Astrocyte (in vitro differentiated cells and primary cell): Measurements from ENCODE around the gene EXOC4. TPM values are rescaled to one million over a fixed set of nuclear protein-coding genes. Genes with fewer than 3 reads are reported as not detected.

ENCODE experiments used
- DNase-seq: peaks from one replicate; pipeline ENCODE4 v3.0.0-alpha.2; 2010; ENCODE audit warnings: low read depth
- FAIRE-seq: peaks from 2 replicates; lab custom pipeline; 2011; peaks lifted over from hg19 to GRCh38; lab: Jason Lieb, UNC
- H2AFZ ChIP-seq: 2 replicates; pipeline ENCODE4 v1.6.0; 2012; ENCODE audit warnings: low read depth, low read length, inconsistent platforms
- H3K27ac ChIP-seq: 2 replicates; pipeline ENCODE4 v1.5.1; 2011; ENCODE audit warnings: low read depth, low read length, inconsistent platforms
- H3K27me3 ChIP-seq: 2 replicates; pipeline ENCODE4 v1.6.0; 2011; ENCODE audit warnings: low read length, inconsistent platforms; ENCODE audit not compliant: insufficient read depth
- H3K36me3 ChIP-seq: 2 replicates; pipeline ENCODE4 v1.5.1; 2011; ENCODE audit warnings: low read length, inconsistent platforms; ENCODE audit not compliant: insufficient read depth
- H3K4me1 ChIP-seq: 2 replicates; pipeline ENCODE4 v1.5.1; 2011; ENCODE audit warnings: low read length, inconsistent platforms; ENCODE audit not compliant: insufficient read depth
- H3K4me2 ChIP-seq: 2 replicates; pipeline ENCODE4 v1.6.0; 2012; ENCODE audit warnings: low read length, inconsistent platforms
- H3K4me3 ChIP-seq: 2 replicates; pipeline ENCODE4 v1.5.1; 2011; ENCODE audit warnings: low read depth, mild to moderate bottlenecking, low read length, inconsistent platforms; ENCODE audit not compliant: insufficient read depth
- H3K79me2 ChIP-seq: 2 replicates; pipeline ENCODE4 v1.6.0; 2012; ENCODE audit warnings: mild to moderate bottlenecking, low read length, inconsistent platforms; ENCODE audit not compliant: insufficient read depth
- H3K9ac ChIP-seq: 2 replicates; pipeline ENCODE4 v1.6.0; 2012; ENCODE audit warnings: mild to moderate bottlenecking, low read length, inconsistent platforms
- H3K9me3 ChIP-seq: 2 replicates; pipeline ENCODE4 v1.5.1; 2012; ENCODE audit warnings: low read depth, mild to moderate bottlenecking, low read length, inconsistent platforms; ENCODE audit not compliant: insufficient read depth
- H4K20me1 ChIP-seq: 2 replicates; pipeline ENCODE4 v1.6.0; 2012; ENCODE audit warnings: low read length, inconsistent platforms; ENCODE audit not compliant: insufficient read depth
- H3K27ac Mint-ChIP-seq: one replicate; pipeline ENCODE4 v1.8.0; 2021; ENCODE audit warnings: mild to moderate bottlenecking, mixed read lengths; ENCODE audit not compliant: unreplicated experiment
- H3K27me3 Mint-ChIP-seq: one replicate; pipeline ENCODE4 v1.8.0; 2021; ENCODE audit warnings: low read depth, mixed read lengths; ENCODE audit not compliant: unreplicated experiment
- H3K36me3 Mint-ChIP-seq: one replicate; pipeline ENCODE4 v1.8.0; 2021; ENCODE audit warnings: low read depth, mixed read lengths; ENCODE audit not compliant: unreplicated experiment
- H3K4me1 Mint-ChIP-seq: one replicate; pipeline ENCODE4 v1.8.0; 2021; ENCODE audit warnings: low read depth, mixed read lengths; ENCODE audit not compliant: unreplicated experiment
- H3K4me3 Mint-ChIP-seq: one replicate; pipeline ENCODE4 v1.8.0; 2021; ENCODE audit warnings: mild to moderate bottlenecking, moderate library complexity, mixed read lengths; ENCODE audit not compliant: unreplicated experiment
- H3K9me3 Mint-ChIP-seq: one replicate; pipeline ENCODE4 v1.8.0; 2021; ENCODE audit warnings: mild to moderate bottlenecking, mixed read lengths; ENCODE audit not compliant: unreplicated experiment
- CTCF ChIP-seq: IDR thresholded peaks from 2 replicates; pipeline ENCODE4 v1.5.1; 2011; ENCODE audit warnings: low read depth, mild to moderate bottlenecking, inconsistent platforms, low read length, moderate library complexity; ENCODE audit not compliant: insufficient read depth
- EZH2 ChIP-seq: IDR thresholded peaks from 2 replicates; pipeline ENCODE4 v1.6.1; 2012; ENCODE audit warnings: mild to moderate bottlenecking, low read length, inconsistent platforms; ENCODE audit not compliant: insufficient read depth
- total RNA-seq: library from RNA; stranded (reverse); gene quantifications from 2 replicates; pipeline ENCODE4 v1.2.1, GENCODE V29; 2021

The EXOC4 gene
- total RNA-seq, 1 donor from 2014 or later = 57.5 TPM

GRCh38 chr7:134083766-134084487, 831.0 kb downstream of the EXOC4 start:
- no peak for TF ChIP-seq CTCF
- TF ChIP-seq EZH2 = no peak
- Mint-ChIP-seq H3K4me3 (no peak overlapping the region), H3K27ac (no peak overlapping the region)

GRCh38 chr7:134084488-134085144, 831.7 kb downstream of the EXOC4 start:
- no peak overlapping the region for H3K4me3 ChIP-seq
- FAIRE-seq = no peak
- peaks cover 3% of the 10 kb centered on the region for H3K9me3 ChIP-seq
- H3K4me1 ChIP-seq = no peaks in the 10 kb centered on the region
- no peak for DNase-seq
- Mint-ChIP-seq H3K36me3 (peaks cover 2% of the 10 kb centered on the region), H3K4me3 (no peak overlapping the region), H3K27me3 (no peaks in the 10 kb centered on the region), H3K4me1 (peaks cover 11% of the 10 kb centered on the region), H3K27ac (no peak overlapping the region), H3K9me3 (peaks cover 11% of the 10 kb centered on the region)
- no peaks in the 10 kb centered on the region for H3K79me2 ChIP-seq
- TF ChIP-seq EZH2 (no peak), CTCF (no peak)
- H2AFZ ChIP-seq = no peak overlapping the region
- H3K27me3 ChIP-seq = no peaks in the 10 kb centered on the region
- no peaks in the 10 kb centered on the region for H3K36me3 ChIP-seq
- no peak overlapping the region for H3K4me2 ChIP-seq
- H3K27ac ChIP-seq = no peak overlapping the region
- no peaks in the 10 kb centered on the region for H4K20me1 ChIP-seq
- no peak overlapping the region for H3K9ac ChIP-seq

More at GRCh38 chr7:134083766-134084487, 831.0 kb downstream of the EXOC4 start:
- FAIRE-seq (no peak), DNase-seq (peak; percentile 16)
- H3K9ac ChIP-seq = no peak overlapping the region
- H4K20me1 ChIP-seq = no peaks in the 10 kb centered on the region
- no peaks in the 10 kb centered on the region for H3K27me3 ChIP-seq
- no peaks in the 10 kb centered on the region for H3K36me3 ChIP-seq
- H3K27ac ChIP-seq = no peak overlapping the region
- Mint-ChIP-seq H3K27me3 (no peaks in the 10 kb centered on the region), H3K4me1 (peaks cover 11% of the 10 kb centered on the region), H3K36me3 (peaks cover 2% of the 10 kb centered on the region), H3K9me3 (peaks cover 6% of the 10 kb centered on the region)
- no peaks in the 10 kb centered on the region for H3K4me1 ChIP-seq
- H3K79me2 ChIP-seq = no peaks in the 10 kb centered on the region
- H3K4me2 ChIP-seq = no peak overlapping the region
- H2AFZ ChIP-seq = no peak overlapping the region
- no peaks in the 10 kb centered on the region for H3K9me3 ChIP-seq
- H3K4me3 ChIP-seq = no peak overlapping the region

- no peak overlapping the region for H3K27ac Mint-ChIP-seq
- H3K4me1 Mint-ChIP-seq = peaks cover 11% of the 10 kb centered on the region
- Histone ChIP-seq H3K9ac (no peak overlapping the region), H3K27me3 (no peaks in the 10 kb centered on the region), H3K27ac (no peak overlapping the region), H3K79me2 (no peaks in the 10 kb centered on the region), H3K4me2 (no peak overlapping the region), H3K4me1 (no peaks in the 10 kb centered on the region), H4K20me1 (no peaks in the 10 kb centered on the region), H2AFZ (no peak overlapping the region), H3K36me3 (no peaks in the 10 kb centered on the region), H3K4me3 (no peak overlapping the region), H3K9me3 (peaks cover 3% of the 10 kb centered on the region)
- H3K9me3 Mint-ChIP-seq = peaks cover 12% of the 10 kb centered on the region
- TF ChIP-seq EZH2 (no peak), CTCF (no peak)
- H3K4me3 Mint-ChIP-seq = no peak overlapping the region
- DNase-seq = no peak
- no peaks in the 10 kb centered on the region for H3K27me3 Mint-ChIP-seq
- no peak for FAIRE-seq
- H3K36me3 Mint-ChIP-seq = peaks cover 2% of the 10 kb centered on the region
Observed at GRCh38 chr7:134085311-134085710, 832.4 kb downstream of the EXOC4 start.
